MM.1S (cell line): ENCODE results near the gene MPG.

ENCODE experiments used
- DNase-seq: peaks from one replicate; pipeline ENCODE4 v3.0.0-alpha.2; 2015
- H2AFZ ChIP-seq: fragments of 300-600 bp; sonication (generic); 2 replicates; pipeline ENCODE4 v1.6.0; 2016; ENCODE audit warnings: antibody characterized with exemption, low read length
- H3F3A ChIP-seq: fragments of 300-600 bp; sonication (generic); 2 replicates; pipeline ENCODE4 v1.6.1; 2016; ENCODE audit warnings: mild to moderate bottlenecking, antibody characterized with exemption, low read length, moderate library complexity, mixed read lengths; ENCODE audit not compliant: insufficient read depth
- H3K27ac ChIP-seq: fragments of 300-600 bp; sonication (generic); 2 replicates; pipeline ENCODE4 v1.5.1; 2016; ENCODE audit warnings: mild to moderate bottlenecking, low read length
- H3K27me3 ChIP-seq: fragments of 300-600 bp; sonication (generic); replicated peaks from 2 replicates; pipeline ENCODE4 v1.6.0; 2016; ENCODE audit warnings: low read length; ENCODE audit not compliant: insufficient read depth
- H3K36me3 ChIP-seq: fragments of 300-600 bp; sonication (generic); replicated peaks from 2 replicates; pipeline ENCODE4 v1.6.1; 2016; ENCODE audit warnings: mild to moderate bottlenecking, low read length, mixed read lengths; ENCODE audit not compliant: insufficient read depth
- H3K4me1 ChIP-seq: fragments of 300-600 bp; sonication (generic); 2 replicates; pipeline ENCODE4 v1.6.1; 2016; ENCODE audit warnings: low read length, mixed read lengths
- H3K4me2 ChIP-seq: fragments of 300-600 bp; sonication (generic); 2 replicates; pipeline ENCODE4 v1.6.0; 2016; ENCODE audit warnings: low read depth, low read length
- H3K4me3 ChIP-seq: fragments of 300-600 bp; sonication (generic); 2 replicates; pipeline ENCODE4 v1.5.1; 2016; ENCODE audit warnings: low read length, mixed read lengths
- H3K79me2 ChIP-seq: fragments of 300-600 bp; sonication (generic); 2 replicates; pipeline ENCODE4 v1.6.1; 2016; ENCODE audit warnings: mixed run types, low read length, mixed read lengths
- H3K9ac ChIP-seq: fragments of 300-600 bp; sonication (generic); 2 replicates; pipeline ENCODE4 v1.6.1; 2016; ENCODE audit warnings: low read length, mixed read lengths
- H3K9me2 ChIP-seq: fragments of 300-600 bp; sonication (generic); replicated peaks from 2 replicates; pipeline ENCODE4 v1.6.1; 2016; ENCODE audit warnings: mild to moderate bottlenecking, low read length, mixed read lengths; ENCODE audit not compliant: insufficient read depth
- H3K9me3 ChIP-seq: fragments of 300-600 bp; sonication (generic); replicated peaks from 2 replicates; pipeline ENCODE4 v1.6.1; 2016; ENCODE audit warnings: mild to moderate bottlenecking, low read length, mixed read lengths; ENCODE audit not compliant: insufficient read depth
- H4K20me1 ChIP-seq: fragments of 300-600 bp; sonication (generic); 2 replicates; pipeline ENCODE4 v1.6.1; 2016; ENCODE audit warnings: mild to moderate bottlenecking, low read length, moderate library complexity, mixed read lengths; ENCODE audit not compliant: insufficient read depth
- EZH2 ChIP-seq: fragments of 300-600 bp; sonication (generic); optimal IDR thresholded peaks from 2 replicates; pipeline ENCODE3; 2017; ENCODE audit warnings: low read depth, mild to moderate bottlenecking, antibody characterized with exemption, low read length, mixed read lengths
- EZH2phosphoT487 ChIP-seq: fragments of 300-600 bp; sonication (generic); IDR thresholded peaks from 2 replicates; pipeline ENCODE4 v1.6.1; 2018; ENCODE audit warnings: antibody characterized with exemption, low read length
- TF ChIP-seq, protein P1 (sequence below): fragments of 300-600 bp; sonication (generic); IDR thresholded peaks from 2 replicates; pipeline ENCODE4 v1.5.1; 2016; ENCODE audit warnings: antibody characterized with exemption, low read length, mixed read lengths

MPG gene

GRCh38 chr16:106623-107324, 28.7 kb downstream of the MPG start:
- no peaks in the 10 kb centered on the region for H4K20me1 ChIP-seq
- no peak overlapping the region for H3K27ac ChIP-seq
- peak; percentile 70 for DNase-seq
- TF ChIP-seq, protein P1, sequence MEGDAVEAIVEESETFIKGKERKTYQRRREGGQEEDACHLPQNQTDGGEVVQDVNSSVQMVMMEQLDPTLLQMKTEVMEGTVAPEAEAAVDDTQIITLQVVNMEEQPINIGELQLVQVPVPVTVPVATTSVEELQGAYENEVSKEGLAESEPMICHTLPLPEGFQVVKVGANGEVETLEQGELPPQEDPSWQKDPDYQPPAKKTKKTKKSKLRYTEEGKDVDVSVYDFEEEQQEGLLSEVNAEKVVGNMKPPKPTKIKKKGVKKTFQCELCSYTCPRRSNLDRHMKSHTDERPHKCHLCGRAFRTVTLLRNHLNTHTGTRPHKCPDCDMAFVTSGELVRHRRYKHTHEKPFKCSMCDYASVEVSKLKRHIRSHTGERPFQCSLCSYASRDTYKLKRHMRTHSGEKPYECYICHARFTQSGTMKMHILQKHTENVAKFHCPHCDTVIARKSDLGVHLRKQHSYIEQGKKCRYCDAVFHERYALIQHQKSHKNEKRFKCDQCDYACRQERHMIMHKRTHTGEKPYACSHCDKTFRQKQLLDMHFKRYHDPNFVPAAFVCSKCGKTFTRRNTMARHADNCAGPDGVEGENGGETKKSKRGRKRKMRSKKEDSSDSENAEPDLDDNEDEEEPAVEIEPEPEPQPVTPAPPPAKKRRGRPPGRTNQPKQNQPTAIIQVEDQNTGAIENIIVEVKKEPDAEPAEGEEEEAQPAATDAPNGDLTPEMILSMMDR: peak; percentile 70
- TF ChIP-seq EZH2phosphoT487: no peak
- no peaks in the 10 kb centered on the region for H3K27me3 ChIP-seq
- no peaks in the 10 kb centered on the region for H3K79me2 ChIP-seq
- H2AFZ ChIP-seq: no peak overlapping the region
- H3K4me2 ChIP-seq: no peak overlapping the region
- no peaks in the 10 kb centered on the region for H3K36me3 ChIP-seq
- no peaks in the 10 kb centered on the region for H3K4me1 ChIP-seq
- no peaks in the 10 kb centered on the region for H3F3A ChIP-seq
- no peak overlapping the region for H3K9ac ChIP-seq
- H3K9me2 ChIP-seq: no peaks in the 10 kb centered on the region
- no peak overlapping the region for H3K4me3 ChIP-seq
- no peaks in the 10 kb centered on the region for H3K9me3 ChIP-seq

GRCh38 chr16:112153-112840, 34.3 kb downstream of the MPG start:
- Histone ChIP-seq H3K4me2 (no peak overlapping the region), H3K79me2 (no peaks in the 10 kb centered on the region), H3K9me2 (no peaks in the 10 kb centered on the region), H3K27me3 (no peaks in the 10 kb centered on the region), H3F3A (no peaks in the 10 kb centered on the region), H2AFZ (no peak overlapping the region), H3K4me1 (no peaks in the 10 kb centered on the region), H4K20me1 (no peaks in the 10 kb centered on the region), H3K4me3 (no peak overlapping the region), H3K36me3 (no peaks in the 10 kb centered on the region), H3K27ac (no peak overlapping the region), H3K9me3 (no peaks in the 10 kb centered on the region), H3K9ac (no peak overlapping the region)
- TF ChIP-seq EZH2phosphoT487: no peak
- TF ChIP-seq, protein P1: no peak
- TF ChIP-seq EZH2: no peak
- no peak for DNase-seq

DNA sequence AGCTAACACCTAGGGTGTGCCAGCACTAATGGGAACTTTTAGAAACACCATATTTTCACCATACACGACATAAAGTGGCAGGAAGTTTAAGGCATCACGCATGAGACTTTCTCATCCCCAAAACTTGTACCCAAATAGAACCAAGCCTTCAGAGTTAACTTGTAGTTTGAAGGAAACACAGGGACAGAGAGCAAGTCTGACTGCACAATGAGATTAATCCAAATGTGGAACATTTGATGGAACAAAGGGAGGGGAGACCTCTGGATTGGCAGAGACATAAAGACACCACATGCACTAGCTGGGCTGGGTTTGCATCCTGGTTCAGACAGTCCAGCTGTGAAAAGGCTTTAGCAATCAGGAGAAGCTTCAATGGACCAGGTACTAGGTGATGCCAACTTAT, 36.3 kb downstream of the MPG start:
- no peak overlapping the region for H3K4me2 ChIP-seq
- no peak overlapping the region for H3K9ac ChIP-seq
- no peak overlapping the region for H3K4me3 ChIP-seq
- H3K27me3 ChIP-seq: no peaks in the 10 kb centered on the region
- no peaks in the 10 kb centered on the region for H4K20me1 ChIP-seq
- no peak overlapping the region for H3K27ac ChIP-seq
- DNase-seq: no peak
- no peaks in the 10 kb centered on the region for H3K36me3 ChIP-seq
- H3K4me1 ChIP-seq: no peaks in the 10 kb centered on the region
- H3K79me2 ChIP-seq: no peaks in the 10 kb centered on the region
- no peak for TF ChIP-seq EZH2
- TF ChIP-seq EZH2phosphoT487: no peak
- TF ChIP-seq, protein P1: no peak
- H3K9me2 ChIP-seq: no peaks in the 10 kb centered on the region
- H3F3A ChIP-seq: no peaks in the 10 kb centered on the region
- H2AFZ ChIP-seq: no peak overlapping the region
- H3K9me3 ChIP-seq: no peaks in the 10 kb centered on the region
